HG03159 (cell line): ENCODE data around the gene PITRM1.

ENCODE experiments used
- ATAC-seq: cut with Tn5 transposase; IDR thresholded peaks from one replicate; pipeline ENCODE4 v1.9.1; 2021; ENCODE audit warnings: mild to moderate bottlenecking, moderate library complexity; ENCODE audit not compliant: unreplicated experiment

Gene PITRM1

DNA sequence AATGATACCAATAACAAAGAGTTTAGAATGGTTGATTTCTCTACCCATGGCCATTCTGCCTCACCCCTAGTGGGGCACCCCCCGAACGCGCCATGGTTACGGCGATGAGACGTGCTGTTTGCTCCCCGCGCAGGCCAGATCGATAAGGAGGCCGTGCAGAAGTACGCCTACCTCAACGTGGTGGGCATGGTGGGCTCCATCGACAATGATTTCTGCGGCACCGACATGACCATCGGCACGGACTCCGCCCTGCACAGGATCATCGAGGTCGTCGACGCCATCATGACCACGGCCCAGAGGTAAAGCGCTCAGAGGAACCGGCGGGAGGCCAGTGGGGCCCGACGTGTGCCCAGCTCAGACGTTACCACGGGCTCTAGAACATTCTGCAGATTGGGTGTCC, 68.9 kb downstream of the PITRM1 start:
- ATAC-seq = no peak

DNA sequence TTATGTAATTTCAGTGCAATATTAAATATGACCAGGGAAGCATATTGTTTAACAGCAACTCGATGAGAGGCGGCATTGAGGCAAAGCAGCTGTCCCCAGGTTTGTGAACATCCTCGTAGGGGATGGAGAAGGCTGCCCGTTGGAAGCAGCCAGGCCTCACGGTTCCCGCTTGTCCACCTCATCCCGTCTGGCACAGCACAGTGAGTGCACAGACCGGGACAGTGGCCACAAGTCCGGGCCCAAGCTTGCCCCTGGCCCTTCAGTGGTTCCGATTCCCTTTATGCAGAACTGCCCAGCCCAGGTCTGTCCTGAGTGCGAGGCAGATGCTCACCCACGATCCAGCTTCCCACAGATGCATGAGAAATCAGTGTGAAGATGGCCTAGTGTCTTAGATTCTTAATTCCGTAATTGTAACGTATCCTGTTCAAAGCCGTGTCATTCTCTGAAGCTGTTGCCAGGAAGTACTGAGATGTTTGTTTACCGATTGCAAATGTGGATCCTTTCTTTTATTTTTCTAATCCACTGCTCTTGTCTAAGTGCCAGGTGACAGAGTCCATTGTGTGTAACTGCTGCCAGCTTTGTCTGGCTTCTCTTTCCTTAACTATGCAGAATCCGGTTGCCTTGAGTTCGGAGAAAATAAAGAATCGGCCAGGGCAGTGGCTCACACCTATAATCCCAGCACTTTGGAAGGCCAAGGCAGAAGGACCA, 69.7 kb downstream of the PITRM1 start:
- no peak for ATAC-seq

DNA sequence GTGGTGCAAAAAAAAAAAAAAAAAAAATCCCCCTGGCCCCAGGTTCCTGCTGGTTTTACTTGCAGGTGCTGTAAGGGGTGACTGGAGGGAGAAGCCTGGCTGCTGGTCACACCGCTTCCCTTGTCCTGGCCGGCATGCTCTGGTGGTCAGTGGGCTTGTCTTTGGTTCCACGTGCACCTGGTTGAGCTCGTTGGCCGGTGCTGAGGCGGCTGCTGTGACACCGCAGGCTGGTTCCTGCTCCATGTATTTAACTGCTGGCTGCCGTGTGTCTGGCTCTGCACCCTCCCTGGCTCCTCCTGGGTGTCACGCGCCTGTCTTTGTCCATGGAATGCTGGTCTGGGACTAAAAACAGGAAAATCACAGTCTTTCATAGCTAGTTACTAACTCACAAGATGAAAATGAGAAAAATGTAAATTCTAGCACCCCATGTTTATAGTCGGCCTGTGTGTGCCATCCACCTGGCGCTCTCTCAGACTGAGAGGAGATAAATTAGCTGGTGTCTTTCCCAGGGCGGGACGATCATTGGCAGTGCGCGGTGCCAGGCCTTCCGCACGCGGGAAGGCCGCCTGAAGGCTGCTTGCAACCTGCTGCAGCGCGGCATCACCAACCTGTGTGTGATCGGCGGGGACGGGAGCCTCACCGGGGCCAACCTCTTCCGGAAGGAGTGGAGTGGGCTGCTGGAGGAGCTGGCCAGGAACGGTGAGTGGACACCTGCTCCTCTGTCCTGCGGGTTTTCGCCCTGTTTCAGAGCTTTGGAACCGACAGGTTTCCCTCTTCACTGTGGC, 71.5 kb downstream of the PITRM1 start:
- ATAC-seq = no peak

DNA sequence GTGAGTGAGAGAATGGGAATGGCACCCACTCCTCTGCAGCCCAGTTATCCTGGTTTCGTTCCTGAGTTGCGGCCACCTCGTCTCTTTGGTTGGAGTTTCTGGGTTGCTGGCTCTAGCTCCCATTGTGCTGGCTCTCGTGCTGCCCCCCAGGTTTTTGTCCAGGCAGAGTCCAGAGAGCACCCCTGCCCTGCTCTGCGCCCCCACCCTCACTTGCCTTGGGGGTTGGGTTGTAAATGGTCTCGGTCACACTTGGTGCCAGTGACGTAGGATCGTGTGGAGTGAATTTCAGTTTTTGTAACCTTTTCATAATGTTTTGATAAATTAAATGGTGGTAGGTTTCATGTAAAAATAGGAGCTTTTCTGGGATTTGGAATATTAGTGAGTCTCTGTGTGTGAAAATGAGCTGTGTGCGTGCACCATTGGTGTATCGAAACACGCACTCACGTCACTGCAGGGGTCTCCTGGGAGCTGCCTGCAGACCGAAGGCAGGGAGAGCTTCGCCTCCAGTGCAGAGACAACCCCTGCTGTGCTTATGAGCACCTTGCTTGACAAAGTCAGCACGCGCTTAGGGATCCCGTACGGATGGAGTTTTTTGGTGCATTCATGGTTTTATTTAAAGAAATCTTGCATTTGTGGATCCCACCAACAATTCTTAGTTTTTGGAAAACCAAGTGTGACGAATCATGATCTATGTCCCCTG, 72.3 kb downstream of the PITRM1 start:
- no peak for ATAC-seq

DNA sequence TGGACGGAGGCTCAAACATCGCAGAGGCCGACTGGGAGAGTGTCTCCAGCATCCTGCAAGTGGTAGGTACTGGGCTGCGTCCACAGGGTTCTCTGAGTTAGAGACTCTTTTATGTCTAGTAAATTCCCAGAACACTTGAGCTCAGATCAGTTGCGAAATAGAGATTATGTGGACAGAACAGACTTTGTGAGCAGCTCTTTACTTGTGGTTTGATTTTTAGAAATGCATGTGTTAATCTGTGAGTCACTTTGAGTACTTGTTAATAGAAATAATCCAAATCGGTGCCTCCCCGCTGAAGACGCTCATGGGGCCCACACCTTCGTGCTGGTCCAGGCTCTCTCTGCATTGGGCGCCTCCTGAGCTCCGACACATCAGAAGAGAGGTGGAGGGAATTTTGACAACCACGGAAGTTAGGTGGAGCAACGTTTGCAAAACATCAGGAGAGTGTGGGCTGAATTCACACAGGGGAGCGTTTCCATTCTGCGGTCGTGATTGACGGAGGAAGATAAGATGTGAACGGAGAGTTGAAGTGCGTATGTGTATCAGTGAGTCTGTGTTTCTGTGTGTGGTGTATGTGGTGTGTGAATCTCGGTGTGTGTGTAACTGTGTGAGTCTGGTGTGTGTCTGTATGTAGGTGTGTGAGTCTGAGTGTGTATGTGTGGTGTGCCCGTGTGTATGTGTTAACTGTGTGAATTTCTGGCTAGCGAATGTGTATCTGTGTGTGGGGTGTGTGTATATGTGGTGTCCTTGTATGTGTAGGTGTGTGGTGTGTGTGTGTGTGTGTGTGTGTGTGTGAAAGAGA, 73.1 kb downstream of the PITRM1 start:
- no peak for ATAC-seq

DNA sequence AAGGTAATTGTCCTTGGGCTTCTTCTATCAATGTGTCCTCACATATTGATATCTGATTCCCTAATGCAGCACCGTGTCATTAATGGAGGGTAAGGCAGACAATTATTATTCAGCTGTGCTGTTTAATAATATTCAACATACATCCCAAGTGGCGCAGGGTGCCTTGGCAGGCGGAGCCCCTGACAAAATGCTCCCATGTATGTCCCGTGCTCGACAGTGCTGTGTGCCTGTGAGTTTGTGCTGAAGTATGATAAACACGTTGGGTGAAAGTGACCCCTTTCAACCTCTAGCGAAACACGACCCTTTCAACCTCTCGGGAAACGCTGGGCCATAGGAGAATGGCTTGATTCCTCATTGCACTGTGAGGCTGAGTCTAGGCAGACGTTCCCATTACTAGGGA, 73.9 kb downstream of the PITRM1 start:
- no peak for ATAC-seq

DNA sequence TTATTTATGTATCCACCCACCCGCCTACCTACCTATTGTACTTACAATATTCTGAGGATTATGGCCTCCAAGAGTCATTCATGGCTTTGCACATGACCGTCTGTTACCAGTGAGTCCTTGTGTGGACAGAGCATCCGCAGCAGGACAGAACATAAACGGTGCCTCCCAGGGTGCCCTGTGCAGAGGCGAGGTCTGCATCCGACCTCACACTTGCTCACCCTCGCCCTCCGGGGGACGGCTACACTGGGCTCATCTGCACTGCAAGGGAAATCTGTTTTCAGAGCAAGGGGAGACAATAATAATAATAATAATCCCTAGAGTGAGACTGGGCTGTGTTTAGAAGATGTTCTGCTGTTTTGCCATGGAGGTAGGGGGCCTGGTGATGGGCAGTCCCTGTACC, 75.4 kb downstream of the PITRM1 start:
- no peak for ATAC-seq

DNA sequence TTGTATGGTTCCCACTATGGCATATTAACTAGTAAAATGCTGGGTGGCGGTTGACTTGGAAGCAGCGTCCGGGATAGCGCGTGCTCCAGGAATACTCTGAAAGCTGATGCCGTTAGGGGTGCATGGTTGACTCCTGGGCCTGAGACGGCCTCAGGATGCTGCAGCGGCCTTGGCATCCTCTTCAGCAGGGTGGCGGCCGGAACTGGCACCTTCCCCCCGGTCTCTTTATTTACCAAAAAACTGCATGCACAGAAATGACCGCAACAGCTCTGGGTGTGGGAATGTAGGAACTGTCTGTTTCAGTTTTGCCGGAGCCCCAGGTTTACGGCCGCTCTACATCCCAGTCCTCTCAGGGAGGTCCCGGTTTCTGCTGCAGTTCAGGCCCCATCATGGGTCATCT, 76.4 kb downstream of the PITRM1 start:
- no peak for ATAC-seq

DNA sequence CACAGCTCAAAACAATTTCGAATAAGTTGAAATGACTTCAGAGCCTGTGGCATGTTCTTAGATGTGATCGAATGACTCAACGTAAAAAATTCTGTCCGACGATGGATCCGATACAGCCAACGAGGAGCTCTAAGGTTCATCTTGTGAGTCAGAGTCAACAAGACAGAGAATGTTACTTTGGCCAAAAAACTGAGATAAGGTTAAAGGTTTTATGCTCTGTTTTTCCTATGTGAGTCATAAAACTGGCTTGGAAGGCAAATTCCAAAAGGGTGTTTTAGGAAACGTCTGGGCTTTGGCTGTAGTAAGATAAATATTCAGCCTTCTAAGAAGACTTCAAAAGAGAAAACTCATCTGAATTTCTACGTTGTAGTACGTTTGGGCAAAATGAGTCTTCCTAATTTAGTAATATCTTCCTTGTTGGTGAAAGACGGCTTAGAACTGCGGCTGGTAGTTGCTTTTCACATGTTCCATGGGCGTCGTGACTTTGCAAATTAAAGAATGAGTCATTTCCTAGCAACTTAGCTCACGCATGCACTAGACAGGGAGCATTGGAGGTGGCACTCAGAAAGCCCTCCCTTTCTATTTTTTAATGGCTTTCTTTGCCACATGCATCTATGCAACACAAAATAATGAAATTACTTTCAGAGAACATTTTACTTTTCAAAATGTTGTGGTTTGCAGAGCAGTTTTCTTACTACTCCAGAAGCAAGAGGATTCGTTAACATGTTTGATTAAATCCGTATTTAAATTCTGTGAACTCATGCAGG, 77.0 kb downstream of the PITRM1 start:
- ATAC-seq = peak; percentile 60

DNA sequence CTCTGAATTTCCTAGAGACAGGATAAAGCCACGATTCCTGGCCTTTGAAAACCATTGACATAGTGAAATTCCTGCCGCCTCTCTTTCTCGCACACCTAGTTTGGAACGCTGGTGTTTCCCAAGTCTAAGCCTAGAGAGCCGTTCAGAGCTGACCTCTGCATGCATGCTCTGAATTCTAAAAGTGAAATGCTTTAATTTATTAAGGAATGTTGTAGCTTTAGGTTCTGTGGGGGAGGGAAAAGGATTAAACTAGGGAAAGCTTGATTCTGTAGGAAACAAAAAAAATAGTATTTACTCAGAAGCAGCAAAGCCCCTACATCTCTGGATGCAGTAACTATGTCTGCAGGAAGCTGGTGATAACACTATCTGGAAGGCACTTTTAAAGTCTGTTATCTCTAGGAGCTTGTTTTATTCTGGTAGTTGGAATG, 78.0 kb downstream of the PITRM1 start:
- no peak for ATAC-seq

DNA sequence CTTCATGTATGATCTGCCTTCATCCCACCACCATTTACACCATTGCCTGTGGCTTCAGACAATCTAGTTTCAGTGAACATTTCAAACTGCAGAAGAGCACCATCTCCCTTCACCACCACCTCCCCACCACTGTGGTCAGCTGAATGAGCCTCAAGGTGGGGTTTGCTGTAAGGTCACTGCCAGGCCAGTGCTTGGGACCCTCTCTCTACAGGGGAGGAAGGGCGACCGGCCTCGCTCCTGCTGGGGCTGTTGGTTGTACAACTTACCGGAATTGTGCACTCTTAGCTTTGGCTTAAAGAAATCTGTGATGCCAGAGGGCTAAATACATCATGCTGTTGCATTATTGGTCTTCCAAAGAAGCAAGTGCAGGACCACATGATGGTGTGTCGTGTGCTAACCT, 78.6 kb downstream of the PITRM1 start:
- no peak for ATAC-seq

DNA sequence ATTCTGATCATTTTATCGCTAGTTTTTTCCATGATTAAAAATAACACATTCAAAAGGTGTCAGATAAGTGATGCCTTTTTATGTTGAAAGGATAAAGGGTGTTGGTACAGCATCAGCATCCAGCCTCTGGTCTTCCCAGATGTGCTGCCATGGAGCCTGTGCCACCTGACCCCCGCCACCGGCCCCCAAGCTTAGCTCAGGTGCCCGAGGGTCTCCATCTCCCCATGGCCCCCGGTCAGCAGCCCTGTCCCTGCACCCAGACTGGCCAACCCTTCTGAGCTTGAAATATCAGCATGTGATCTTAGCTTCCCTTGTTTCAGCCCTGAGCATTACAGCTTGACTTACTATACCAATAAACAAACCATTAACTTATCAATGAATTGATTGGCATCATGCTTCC, 80.7 kb downstream of the PITRM1 start:
- ATAC-seq = no peak

DNA sequence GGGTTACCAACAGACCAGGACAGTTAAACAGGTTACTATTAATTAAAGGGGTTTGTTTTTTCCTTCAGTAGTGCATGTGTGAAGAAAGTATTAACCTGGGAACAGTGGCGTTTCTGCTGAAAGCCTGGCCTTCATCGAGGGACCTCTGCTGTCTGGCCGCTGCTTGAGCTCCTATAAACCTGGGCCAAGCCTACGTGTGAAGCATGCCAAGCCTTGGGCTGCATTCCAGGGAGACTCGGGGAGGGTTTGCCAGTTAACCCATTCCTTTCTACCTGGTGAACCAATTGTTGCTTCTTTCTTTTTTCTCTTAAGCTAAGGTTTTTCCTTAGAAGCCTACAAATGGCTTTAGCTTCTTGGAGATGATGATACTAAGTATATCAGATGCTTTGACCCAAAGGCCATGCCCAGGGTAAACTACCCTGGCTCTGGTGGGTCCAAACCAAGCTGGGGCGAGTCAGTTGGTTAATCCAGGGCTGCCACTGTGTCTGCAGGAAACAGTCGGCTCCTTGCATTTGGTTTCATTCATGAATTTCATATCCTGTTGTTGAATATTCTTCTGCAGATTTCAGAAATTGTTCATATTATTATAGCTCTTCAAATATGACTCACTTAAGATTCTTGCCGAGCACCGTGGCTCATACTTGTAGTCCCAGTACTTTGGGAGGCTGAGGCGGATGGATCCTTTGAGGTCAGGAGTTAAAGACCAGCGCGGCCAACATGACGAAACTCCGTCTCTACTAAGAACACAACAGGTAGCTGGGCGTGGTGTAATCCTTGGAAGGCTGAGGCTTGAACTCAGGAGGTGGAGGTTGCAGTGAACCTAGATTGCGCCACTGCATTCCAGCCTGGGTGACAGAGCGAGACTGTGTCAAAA, 81.4 kb downstream of the PITRM1 start:
- no peak for ATAC-seq

DNA sequence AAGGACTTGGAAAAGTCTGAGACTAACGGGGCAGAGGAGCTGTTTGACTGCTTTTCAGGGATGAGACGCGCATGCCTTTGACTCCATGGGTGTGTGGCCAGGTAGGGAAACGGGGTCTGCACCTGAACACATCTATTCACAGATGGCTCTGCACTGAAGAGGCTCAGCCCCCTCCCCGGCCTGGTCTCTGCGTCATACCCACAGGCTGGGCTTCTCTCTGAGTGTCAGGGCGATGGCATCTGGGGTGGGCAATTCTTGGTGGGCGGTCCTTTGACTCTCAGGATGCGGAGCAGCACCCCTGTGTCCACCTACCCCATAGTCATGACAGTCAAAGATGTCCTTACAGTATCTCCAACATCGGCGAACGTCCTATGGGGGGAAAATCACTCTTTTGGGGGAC, 82.2 kb downstream of the PITRM1 start:
- ATAC-seq = no peak
